NK-92 (cell line): ENCODE data around the gene ZNF3.

Experiments
- DNase-seq: peaks from one replicate; lab custom pipeline; 2025; ENCODE audit not compliant: unreplicated experiment; lab: John Stamatoyannopoulos, UW

The ZNF3 gene

DNA sequence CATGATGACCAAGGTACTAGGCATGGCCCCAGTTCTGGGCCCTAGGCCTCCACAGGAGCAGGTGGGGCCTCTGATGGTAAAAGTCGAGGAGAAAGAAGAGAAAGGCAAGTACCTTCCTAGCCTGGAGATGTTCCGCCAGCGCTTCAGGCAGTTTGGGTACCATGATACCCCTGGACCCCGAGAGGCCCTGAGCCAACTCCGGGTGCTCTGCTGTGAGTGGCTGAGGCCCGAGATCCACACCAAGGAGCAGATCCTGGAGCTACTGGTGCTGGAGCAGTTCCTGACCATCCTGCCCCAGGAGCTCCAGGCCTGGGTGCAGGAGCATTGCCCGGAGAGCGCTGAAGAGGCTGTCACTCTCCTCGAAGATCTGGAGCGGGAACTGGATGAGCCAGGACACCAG lies 24.5 kb downstream of the ZNF3 start:
- no peak for DNase-seq

DNA sequence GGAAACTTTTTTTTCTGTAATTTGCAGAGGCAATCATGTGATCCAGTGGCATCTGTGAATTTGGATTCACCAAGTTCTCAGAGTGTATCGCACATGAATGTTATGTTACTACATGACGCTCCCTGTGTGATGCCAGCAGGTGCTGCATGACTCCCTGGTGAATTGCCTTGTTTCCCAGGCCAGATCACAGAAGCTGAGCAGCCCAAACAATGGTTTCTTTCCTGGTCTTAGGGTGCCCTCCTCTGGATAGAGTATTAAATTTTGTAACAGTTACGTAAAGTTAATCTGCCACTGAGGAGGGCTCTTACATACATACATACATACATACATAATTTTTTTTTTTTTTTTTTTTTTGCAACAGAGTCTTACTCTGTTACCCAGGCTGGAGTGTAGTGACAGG lies 28.3 kb downstream of the ZNF3 start:
- DNase-seq, result no peak

DNA sequence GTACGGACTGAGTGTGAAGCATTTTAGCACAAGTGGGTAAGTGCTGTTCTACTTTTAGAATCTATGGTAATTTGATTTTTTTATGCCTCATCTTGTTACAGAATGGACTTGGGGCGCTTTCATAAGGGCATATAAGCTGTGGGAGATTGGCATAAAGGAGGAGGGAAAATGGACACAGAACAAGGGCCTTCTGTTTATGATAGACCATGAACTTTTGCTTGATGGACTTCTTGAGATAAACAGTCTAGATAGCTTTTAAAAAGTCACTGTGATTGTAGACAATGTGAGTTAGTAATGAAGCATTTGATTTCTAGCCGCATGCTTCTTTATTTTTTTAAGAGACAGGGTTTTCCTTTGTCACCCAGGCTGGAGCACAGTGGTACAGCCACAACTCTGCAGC lies 29.9 kb downstream of the ZNF3 start:
- no peak for DNase-seq

DNA sequence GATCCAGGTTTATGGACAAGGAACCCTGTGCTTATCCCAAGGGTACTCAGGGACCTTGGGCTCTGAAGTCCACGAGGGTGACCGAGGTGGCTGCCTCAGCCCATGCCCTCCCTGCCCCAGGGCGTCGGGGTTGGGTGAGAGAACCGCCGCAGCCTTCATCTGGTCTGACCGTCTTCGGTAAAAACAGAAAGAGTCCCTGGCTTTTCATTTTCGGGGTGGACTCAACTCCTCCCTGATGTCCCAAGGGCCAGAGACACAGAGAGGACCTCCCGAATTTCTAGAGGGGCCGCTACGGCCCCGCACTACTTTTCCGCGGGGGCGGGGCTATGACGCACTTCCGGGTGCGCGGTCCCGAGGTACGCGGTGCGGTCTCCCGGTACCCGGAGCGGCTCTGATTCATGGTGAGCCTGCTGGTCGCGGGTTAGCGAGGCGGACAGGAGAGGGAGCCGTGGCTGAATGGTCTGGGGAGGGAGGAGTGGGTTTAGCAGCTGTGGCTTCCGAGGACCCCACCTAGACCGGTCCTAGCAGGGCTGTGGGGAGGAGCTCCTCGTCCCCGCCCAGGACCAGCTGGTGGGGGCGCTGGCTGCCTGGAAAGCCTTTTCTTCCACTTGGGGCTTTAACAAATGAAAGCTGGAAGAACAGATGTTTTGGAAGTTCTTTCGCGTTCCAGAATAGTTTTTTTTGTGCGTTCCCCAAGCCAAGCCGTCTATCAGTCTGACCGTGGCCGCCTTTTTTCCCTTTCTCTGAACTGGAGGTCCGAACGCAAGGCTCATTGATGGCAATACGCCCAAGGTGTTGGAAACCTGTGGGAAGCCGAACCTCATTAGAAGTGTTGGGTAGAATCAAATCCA lies 31.9 kb downstream of the ZNF3 start, which contains the start of gene ZSCAN21:
TSS of gene ZSCAN21 (plus strand) at position 334 of the 851 bp plus-strand sequence. CDS start 7,233 bp downstream, outside the sequence.
- no peak for DNase-seq

DNA sequence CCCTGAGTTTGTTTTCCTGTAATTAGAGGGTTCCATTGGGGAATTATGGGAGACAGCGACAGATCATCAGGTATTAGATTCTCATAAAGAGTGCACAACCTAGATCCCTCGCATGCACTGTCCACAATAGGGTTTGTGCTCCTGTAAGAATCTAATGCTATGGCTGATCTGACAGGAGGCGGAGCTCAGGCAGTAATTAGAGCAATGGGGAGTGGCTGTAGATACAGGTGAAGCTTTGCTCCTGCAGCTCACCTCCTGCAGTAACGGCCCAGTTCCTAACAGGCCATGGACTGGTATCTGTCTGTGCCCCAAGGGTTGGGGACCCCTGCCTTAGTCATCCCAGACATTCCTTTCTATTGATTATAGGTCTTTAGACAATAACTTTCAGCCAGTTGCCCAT lies 32.8 kb downstream of the ZNF3 start:
- DNase-seq, result no peak

DNA sequence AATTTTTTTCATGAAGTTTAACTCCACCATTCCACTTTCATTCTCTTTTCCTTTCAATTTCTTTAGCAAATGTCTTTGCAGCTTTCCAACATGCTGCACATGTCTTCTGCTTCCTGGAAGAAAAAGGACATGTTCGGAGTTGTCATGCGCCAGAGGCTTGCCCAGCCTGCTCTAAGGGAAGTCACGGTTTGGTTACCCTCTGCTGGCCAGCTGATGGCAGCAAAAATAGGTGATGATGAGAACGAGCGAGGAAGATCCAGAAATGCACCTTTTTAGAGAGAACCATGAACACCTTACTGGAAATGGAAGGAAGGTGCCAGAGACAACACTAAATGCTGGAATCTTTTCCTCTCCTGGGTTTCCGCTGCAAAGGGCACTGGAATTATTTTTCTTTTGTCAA lies 36.8 kb downstream of the ZNF3 start:
- DNase-seq, result no peak

DNA sequence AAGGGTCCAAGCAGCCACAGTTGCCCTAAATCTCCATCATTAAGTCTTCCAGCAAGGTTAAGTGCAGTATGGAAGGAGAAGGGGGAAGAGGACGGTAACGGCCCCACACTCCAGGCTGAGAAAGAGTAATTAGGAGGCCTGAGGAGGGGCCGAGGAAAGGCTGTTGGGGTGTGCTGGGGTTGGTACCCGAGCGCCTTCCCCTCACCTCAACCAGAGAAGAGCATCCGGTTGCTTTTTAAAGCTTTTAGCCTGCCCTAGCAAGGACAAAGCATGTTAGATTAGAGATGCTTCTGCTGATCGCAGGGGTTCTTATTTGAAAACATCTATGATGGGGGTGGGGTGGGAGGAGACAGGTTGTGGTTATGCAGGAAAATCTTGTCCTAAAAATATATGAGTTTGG lies 40.9 kb downstream of the ZNF3 start:
- DNase-seq, result no peak

DNA sequence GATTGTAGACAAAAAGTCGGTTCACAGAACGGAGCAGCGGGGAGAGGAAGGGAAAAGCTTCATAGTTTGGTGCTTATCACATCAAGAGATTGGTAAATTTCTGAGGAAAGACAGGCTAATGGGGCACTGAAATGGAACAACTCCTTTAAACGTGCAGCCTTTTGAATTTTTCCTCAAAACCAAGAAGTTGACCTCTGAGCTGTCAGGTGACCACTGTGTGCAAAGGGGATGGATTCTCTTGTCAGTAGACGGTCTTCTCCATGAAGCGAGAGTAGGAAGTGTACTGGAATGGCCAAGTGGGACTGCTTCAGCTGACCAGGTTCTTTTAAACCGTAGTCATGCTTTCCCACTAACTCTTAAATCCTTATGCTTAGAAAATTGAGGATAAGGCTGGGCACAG lies 43.2 kb downstream of the ZNF3 start:
- no peak for DNase-seq

DNA sequence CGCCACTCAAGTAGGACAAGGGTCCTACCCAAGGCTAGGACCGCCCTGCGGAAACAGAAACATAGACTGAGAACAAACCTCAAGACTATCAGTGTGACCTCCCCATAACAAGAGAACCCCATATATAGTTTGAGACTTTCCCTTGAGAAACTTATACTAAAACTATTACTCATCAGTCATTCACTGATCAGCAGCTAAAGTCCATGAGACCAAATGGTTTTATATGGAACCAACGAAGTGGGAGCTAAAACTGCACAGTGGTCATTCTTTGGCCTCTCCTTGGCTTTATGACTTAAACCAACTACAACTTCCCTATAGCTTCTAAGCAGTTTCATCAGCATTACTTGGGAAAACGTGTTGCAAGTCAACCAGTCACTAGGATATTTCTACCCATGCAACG lies 45.6 kb downstream of the ZNF3 start:
- DNase-seq, result no peak

DNA sequence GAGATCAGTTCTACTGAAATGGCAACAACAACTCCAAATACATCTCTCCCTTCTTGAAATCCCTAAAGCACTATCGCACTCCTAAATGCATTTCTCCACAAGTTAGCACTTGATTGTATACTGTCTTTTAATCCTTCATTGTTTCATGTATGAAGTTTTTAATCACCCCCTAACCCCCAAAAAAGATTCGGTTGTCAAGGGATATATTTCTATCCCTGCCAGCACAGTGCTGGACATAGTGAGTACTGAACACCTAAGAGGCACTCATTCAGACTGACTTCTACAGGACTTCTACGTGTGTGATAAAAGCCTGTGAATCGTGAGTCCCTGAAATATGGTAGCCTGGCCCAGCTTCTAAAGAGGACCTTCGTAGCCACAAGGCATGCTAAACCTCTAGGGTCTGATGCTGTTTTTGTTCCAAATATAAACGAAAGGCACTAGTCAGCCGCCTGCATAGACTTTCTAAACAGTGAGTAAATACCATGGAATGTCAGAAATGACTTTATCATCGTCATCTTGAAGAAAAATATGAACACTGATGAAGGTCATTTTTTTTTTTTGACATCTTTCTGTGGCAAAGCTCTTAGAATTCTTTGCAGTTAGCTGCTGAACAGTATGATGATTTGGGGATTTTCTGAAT lies 46.5 kb downstream of the ZNF3 start:
- no peak for DNase-seq

DNA sequence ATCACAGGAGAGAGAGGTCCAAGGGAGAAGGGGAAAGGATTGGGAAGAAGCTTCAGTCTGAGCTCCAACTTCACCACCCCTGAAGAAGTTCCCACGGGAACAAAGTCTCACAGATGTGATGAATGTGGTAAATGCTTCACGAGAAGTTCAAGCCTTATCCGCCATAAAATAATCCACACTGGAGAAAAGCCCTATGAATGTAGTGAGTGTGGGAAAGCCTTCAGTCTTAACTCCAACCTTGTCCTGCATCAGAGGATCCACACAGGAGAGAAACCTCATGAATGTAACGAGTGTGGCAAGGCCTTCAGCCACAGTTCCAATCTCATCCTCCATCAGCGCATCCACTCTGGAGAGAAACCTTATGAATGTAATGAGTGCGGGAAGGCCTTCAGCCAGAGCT lies 48.0 kb downstream of the ZNF3 start:
- no peak for DNase-seq

DNA sequence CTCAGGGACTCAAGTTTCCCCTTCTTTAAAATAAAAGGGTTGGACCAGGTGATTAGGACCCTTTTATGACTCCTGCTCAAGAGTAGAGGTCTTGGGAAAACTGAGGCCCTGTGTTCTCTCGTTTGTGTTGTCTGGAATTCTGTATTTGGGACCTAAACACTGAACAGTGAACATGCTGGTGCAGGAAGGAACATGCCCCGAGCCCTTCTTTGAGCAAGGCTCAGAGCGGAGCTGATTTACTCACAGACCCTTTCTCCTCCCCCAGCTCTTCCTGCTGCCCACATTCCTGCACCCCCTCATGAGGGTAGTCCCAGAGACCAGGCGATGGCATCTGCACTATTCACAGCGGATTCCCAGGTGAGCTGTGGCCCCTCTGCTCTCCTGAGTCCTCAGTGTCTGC lies 51.9 kb downstream of the ZNF3 start:
- DNase-seq, result no peak

DNA sequence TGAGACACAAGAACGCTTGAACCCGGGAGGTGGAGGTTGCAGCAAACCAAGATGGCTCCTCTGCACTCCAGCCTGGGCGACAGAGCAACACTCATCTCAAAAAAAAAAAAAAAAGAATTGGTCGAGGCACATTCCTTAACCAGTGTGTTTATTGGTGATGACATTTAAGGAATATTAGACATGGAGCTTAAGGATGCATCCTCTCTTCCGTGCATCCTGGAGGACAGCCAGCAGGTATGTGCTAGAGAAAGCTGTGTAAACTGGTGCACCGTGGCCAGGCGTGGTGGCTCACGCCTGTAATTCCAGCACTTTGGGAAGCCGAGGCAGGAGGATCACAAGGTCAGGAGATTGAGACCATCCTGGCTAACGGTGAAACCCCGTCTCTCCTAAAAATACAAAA lies 54.3 kb downstream of the ZNF3 start:
- DNase-seq, result no peak

DNA sequence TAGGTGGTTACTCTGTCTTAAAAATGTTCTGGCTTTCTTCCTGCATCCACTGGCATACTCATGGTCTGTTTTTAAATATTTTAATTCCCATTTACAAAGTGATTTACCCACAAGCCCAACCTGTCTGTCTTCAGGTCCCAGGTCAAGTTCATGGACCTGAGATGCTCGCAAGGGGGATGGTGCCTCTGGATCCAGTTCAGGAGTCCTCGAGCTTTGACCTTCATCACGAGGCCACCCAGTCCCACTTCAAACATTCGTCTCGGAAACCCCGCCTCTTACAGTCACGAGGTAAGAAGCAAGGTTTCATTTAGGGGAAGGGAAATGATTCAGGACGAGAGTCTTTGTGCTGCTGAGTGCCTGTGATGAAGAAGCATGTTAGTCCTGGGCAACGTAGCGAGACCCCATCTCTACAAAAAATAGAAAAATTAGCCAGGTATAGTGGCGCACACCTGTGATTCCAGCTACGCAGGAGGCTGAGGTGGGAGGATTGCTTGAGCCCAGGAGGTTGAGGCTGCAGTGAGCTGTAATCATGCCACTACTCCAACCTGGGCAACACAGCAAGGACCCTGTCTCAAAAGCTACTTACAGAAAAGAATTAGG lies 57.4 kb downstream of the ZNF3 start:
- DNase-seq, result no peak

DNA sequence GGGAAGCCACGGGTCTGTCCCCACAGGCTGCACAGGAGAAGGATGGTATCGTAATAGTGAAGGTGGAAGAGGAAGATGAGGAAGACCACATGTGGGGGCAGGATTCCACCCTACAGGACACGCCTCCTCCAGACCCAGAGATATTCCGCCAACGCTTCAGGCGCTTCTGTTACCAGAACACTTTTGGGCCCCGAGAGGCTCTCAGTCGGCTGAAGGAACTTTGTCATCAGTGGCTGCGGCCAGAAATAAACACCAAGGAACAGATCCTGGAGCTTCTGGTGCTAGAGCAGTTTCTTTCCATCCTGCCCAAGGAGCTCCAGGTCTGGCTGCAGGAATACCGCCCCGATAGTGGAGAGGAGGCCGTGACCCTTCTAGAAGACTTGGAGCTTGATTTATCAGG lies 58.0 kb downstream of the ZNF3 start:
- no peak for DNase-seq

DNA sequence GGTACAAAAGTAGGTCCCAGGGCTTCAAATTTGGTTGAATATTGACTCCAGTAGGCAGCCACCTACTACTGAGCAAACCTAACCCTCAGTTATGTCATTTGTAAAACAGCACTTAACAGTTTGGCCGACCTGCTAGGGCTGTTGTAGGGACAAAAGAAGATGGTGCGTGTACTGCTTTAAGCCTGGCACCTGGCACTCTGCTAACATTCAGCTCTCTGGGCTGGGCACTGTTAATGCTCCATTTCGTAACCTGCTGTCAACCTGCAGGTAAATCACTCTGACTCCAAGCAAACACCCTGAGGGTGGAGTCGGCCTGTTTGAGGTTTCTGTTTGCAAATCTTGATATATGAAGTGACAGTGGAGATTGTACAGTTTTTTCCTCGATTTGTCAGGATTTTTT lies 58.9 kb downstream of the ZNF3 start:
- no peak for DNase-seq

DNA sequence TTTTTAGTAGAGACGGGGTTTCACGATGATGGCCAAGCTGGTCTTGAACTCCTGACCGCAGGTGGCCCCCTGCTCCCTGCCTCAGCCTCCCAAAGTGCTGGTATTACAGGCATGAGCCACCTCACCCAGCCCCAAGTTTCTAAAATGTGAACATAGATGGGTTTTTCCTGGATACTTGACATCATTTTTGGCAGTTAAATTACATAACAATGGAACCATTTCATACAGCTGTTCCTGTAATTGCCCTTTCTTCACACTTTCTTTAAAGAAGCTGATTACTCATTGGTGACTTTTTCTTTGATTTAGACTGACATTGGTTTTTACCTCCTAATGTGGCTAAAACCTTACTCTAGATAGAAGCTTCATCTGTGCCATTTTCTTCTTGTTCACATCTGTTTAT lies 60.2 kb downstream of the ZNF3 start:
- DNase-seq, result no peak
